ENCODE data around the gene MARK1. TPM values are rescaled to one million over a fixed set of nuclear protein-coding genes. Genes with fewer than 3 reads are reported as not detected.

The MARK1 gene
- total and polyA plus RNA-seq, 10 of the 15 experiments (the other 5 are each of a cell fraction or from before 2014, with no cell fraction given) = 0.02 to 0.67 (median 0.12) TPM; not detected in 6

- TF ChIP-seq, protein P1, sequence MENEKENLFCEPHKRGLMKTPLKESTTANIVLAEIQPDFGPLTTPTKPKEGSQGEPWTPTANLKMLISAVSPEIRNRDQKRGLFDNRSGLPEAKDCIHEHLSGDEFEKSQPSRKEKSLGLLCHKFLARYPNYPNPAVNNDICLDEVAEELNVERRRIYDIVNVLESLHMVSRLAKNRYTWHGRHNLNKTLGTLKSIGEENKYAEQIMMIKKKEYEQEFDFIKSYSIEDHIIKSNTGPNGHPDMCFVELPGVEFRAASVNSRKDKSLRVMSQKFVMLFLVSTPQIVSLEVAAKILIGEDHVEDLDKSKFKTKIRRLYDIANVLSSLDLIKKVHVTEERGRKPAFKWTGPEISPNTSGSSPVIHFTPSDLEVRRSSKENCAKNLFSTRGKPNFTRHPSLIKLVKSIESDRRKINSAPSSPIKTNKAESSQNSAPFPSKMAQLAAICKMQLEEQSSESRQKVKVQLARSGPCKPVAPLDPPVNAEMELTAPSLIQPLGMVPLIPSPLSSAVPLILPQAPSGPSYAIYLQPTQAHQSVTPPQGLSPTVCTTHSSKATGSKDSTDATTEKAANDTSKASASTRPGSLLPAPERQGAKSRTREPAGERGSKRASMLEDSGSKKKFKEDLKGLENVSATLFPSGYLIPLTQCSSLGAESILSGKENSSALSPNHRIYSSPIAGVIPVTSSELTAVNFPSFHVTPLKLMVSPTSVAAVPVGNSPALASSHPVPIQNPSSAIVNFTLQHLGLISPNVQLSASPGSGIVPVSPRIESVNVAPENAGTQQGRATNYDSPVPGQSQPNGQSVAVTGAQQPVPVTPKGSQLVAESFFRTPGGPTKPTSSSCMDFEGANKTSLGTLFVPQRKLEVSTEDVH (IDR thresholded peaks at IDR 0.05; ENCODE audit: low read depth, partially characterized antibody) = no peak
- TF ChIP-seq, protein P2, sequence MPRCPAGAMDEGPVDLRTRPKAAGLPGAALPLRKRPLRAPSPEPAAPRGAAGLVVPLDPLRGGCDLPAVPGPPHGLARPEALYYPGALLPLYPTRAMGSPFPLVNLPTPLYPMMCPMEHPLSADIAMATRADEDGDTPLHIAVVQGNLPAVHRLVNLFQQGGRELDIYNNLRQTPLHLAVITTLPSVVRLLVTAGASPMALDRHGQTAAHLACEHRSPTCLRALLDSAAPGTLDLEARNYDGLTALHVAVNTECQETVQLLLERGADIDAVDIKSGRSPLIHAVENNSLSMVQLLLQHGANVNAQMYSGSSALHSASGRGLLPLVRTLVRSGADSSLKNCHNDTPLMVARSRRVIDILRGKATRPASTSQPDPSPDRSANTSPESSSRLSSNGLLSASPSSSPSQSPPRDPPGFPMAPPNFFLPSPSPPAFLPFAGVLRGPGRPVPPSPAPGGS (IDR thresholded peaks at IDR 0.05; ENCODE audit: borderline replicate concordance, insufficient read depth, low read depth, low read length, poor library complexity, severe bottlenecking) = no peak
These were observed 28.7 kb downstream of the MARK1 start (continued) for GRCh38 chr1:220556641-220557040.

DNA sequence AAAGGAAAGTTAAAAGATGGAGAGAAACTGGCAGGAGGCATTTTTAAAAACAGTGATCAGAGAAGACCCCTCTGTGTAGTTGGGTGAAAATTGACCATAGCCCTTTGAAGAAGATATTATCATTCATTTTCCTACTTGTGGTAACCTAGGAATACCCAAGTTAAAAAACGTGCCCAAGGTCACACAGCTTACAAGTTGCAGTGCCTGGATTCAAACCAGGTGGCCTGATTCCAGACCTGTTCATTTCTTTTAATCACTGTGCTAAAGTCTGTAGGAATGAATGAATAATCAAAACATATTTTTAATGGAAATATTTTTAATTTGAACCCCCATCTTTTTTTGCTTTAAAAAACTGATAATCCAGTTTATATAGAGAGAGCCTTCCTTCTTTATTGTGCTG lies 35.6 kb downstream of the MARK1 start:
- ATAC-seq = no peak
- SMC1A ChIA-PET (ENCODE audit: uncharacterized antibody, unreplicated experiment) = interaction anchor here (1.2 kb wide), 1 partner anchor 13 kb away, joined by 3 read pairs; no protein-coding TSS in a partner anchor
- Histone ChIP-seq H3K27ac (ENCODE audit: control insufficient read depth, insufficient read depth) (no peak overlapping the region), H3K9ac (ENCODE audit: control insufficient read depth, insufficient read depth, low read length) (no peak overlapping the region), H3K4me3 (no peak overlapping the region), H3K4me2 (ENCODE audit: control insufficient read depth, insufficient read depth) (no peak overlapping the region), H3K9me3 (replicated peaks; ENCODE audit: control insufficient read depth, insufficient read depth, low read length) (no peaks in the 10 kb centered on the region), H3K27me3 (replicated peaks in 1 of 2; ENCODE audit: control insufficient read depth in 2 of 2, insufficient read depth in 2 of 2, low read length in 1 of 2) (no peaks in the 10 kb centered on the region), H4K20me1 (ENCODE audit: control insufficient read depth, insufficient read depth) (no peaks in the 10 kb centered on the region), H3K79me2 (ENCODE audit: control insufficient read depth, insufficient read depth, low read length) (no peaks in the 10 kb centered on the region), H3K36me3 (ENCODE audit: control insufficient read depth in 2 of 2, insufficient read depth in 2 of 2, low read length in 1 of 2) (no peaks in the 10 kb centered on the region), H3K4me1 (ENCODE audit: control insufficient read depth, insufficient read depth, low read length) (no peaks in the 10 kb centered on the region), H2AFZ (ENCODE audit: control insufficient read depth, low read depth, low read length) (no peak overlapping the region)
- 4% methylated on average over 1 of the region's 1 CpG for WGBS (ENCODE audit: insufficient coverage, insufficient replicate concordance, low lambda C conversion rate, missing lambda C conversion rate)
- no peak for FAIRE-seq
- POLR2A ChIA-PET = no interaction called here
- CTCF ChIA-PET = no interaction called here
- intact Hi-C loops (cut with micrococcal nuclease; ENCODE audit: unreplicated experiment) = no loop called here
- BruUV-seq (replicated peaks) = no TSS peak
- in situ Hi-C loops (cut with MboI) = no loop called here
- RAD21 ChIA-PET (ENCODE audit: unreplicated experiment) = no interaction called here
- DNase-seq (ENCODE audit: low read depth, low spot score) = no peak
- TF ChIP-seq CBX3 (IDR thresholded peaks at IDR 0.05; ENCODE audit: borderline replicate concordance, low read depth) (no peak), SMAD5 (IDR thresholded peaks at IDR 0.05; ENCODE audit: low read depth) (no peak), GATAD2B (conservative IDR thresholded peaks at IDR 0.05; ENCODE audit: low read depth) (no peak), ASH2L (IDR thresholded peaks at IDR 0.05; ENCODE audit: borderline replicate concordance, low read depth) (no peak), YBX1 (IDR thresholded peaks at IDR 0.05) (no peak), NFYB (IDR thresholded peaks at IDR 0.05; ENCODE audit: insufficient read depth, low read depth, low read length) (no peak), TCF12 (IDR thresholded peaks at IDR 0.05; ENCODE audit: low read depth, low read length) (no peak)
- TF ChIP-seq, protein P1 (IDR thresholded peaks at IDR 0.05; ENCODE audit: low read depth, partially characterized antibody) = no peak
- TF ChIP-seq, protein P3, sequence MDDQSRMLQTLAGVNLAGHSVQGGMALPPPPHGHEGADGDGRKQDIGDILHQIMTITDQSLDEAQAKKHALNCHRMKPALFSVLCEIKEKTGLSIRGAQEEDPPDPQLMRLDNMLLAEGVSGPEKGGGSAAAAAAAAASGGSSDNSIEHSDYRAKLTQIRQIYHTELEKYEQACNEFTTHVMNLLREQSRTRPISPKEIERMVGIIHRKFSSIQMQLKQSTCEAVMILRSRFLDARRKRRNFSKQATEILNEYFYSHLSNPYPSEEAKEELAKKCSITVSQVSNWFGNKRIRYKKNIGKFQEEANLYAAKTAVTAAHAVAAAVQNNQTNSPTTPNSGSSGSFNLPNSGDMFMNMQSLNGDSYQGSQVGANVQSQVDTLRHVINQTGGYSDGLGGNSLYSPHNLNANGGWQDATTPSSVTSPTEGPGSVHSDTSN (IDR thresholded peaks at IDR 0.05; ENCODE audit: insufficient replicate concordance, low read depth, low read length) = no peak
- TF ChIP-seq, protein P4, sequence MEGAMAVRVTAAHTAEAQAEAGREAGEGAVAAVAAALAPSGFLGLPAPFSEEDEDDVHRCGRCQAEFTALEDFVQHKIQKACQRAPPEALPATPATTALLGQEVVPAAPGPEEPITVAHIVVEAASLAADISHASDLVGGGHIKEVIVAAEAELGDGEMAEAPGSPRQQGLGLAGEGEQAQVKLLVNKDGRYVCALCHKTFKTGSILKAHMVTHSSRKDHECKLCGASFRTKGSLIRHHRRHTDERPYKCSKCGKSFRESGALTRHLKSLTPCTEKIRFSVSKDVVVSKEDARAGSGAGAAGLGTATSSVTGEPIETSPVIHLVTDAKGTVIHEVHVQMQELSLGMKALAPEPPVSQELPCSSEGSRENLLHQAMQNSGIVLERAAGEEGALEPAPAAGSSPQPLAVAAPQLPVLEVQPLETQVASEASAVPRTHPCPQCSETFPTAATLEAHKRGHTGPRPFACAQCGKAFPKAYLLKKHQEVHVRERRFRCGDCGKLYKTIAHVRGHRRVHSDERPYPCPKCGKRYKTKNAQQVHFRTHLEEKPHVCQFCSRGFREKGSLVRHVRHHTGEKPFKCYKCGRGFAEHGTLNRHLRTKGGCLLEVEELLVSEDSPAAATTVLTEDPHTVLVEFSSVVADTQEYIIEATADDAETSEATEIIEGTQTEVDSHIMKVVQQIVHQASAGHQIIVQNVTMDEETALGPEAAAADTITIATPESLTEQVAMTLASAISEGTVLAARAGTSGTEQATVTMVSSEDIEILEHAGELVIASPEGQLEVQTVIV (IDR thresholded peaks at IDR 0.05; ENCODE audit: borderline replicate concordance, partially characterized antibody) = no peak

All from GM12878 (cell line).